Peyer's patch (tissue), 4 donors: ENCODE measurements around the gene ADSS2. TPM values are rescaled to one million over a fixed set of nuclear protein-coding genes. Genes with fewer than 3 reads are reported as not detected.
A peak's percentile ranks its signal among the peaks of the same experiment; 100 is the strongest.

Experiments
- DNase-seq, 3 donors: peaks; one replicate each; pipeline ENCODE4 v3.0.0-alpha.2; 2017 to 2019
- H3K27ac ChIP-seq, 4 donors: fragments of 200-600 bp; sonication (generic); one replicate each; pipeline ENCODE4 v1.5.1; 2016 to 2019
- H3K27me3 ChIP-seq, 2 donors: fragments of 200-600 bp; sonication (generic); one replicate each; pipeline ENCODE4 v1.5.1; 2019
- H3K36me3 ChIP-seq, 3 donors: fragments of 200-600 bp; sonication (generic); one replicate each; pipeline ENCODE4 v1.5.1; 2016 to 2019
- H3K4me1 ChIP-seq, 4 donors: fragments of 200-600 bp; sonication (generic); one replicate each; pipeline ENCODE4 v1.5.1; 2016 to 2019
- H3K4me3 ChIP-seq, 4 donors: fragments of 200-600 bp; sonication (generic); 1 replicate in 3 of 4; 2 replicates in 1 of 4; pipeline ENCODE4 v1.5.1; 2016 to 2019; ENCODE audit warnings: mild to moderate bottlenecking in 1 of 4
- H3K9me3 ChIP-seq, 4 donors: fragments of 200-600 bp; sonication (generic); one replicate each; pipeline ENCODE4 v1.5.1; 2016 to 2019; ENCODE audit warnings: mild to moderate bottlenecking in 1 of 4
- POLR2A ChIP-seq, 2 donors: fragments of 450-650 bp; IDR thresholded peaks; one replicate each; pipeline ENCODE4 v1.5.1; 2017; ENCODE audit warnings: antibody characterized with exemption in 2 of 2, mild to moderate bottlenecking in 2 of 2, moderate library complexity in 2 of 2
- total RNA-seq, 4 donors: library from RNA; depleted of rRNA; stranded (reverse); fragments of >200 nt; gene quantifications; one replicate each; pipeline ENCODE4 v1.1.0, GENCODE V29; 2016
- TF ChIP-seq, protein P1 (sequence below), 6 experiments: fragments of 450-650 bp in 4 of 6; fragments of 200-600 bp in 2 of 6; sonication (generic) in 1 of 6; IDR thresholded peaks; one replicate each; pipeline ENCODE4 v1.5.1; 2017 to 2019; ENCODE audit warnings: antibody characterized with exemption in 6 of 6, mild to moderate bottlenecking in 3 of 6, moderate library complexity in 1 of 6

ADSS2 gene
- total RNA-seq, 4 donors from 2014 or later, result 26.9 to 47.0 (median 30.4) TPM

DNA sequence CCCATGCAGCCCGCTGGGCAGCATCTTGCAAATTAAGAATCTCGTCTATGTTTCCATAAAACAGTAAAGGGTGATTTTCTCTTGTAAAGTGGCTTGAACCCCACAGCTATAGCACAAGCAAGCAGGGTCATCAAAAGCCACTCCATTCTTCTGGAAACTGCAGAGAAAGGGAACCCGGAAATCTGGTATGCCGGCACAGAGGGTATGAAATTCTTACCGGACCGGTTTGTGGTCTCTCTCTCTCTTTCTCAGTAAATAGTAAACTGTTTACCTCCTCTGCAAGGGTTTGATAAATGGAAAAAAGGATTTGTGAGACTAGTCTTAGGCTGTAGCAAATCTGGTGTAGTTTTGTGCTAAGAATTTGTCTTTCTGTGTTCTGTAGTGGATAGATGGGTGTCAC lies 2.7 kb upstream of the ADSS2 start:
- Histone ChIP-seq H3K27ac (no peak overlapping the region), H3K9me3 (no peaks in the 10 kb centered on the region), H3K36me3 (no peaks in the 10 kb centered on the region), H3K4me1 (peaks cover 0 to 11% (median 5%) of the 10 kb centered on the region in 4 donors), H3K4me3 (no peak overlapping the region), H3K27me3 (no peaks in the 10 kb centered on the region)
- no peak for TF ChIP-seq POLR2A (IDR thresholded peaks at IDR 0.05)
- TF ChIP-seq, protein P1, sequence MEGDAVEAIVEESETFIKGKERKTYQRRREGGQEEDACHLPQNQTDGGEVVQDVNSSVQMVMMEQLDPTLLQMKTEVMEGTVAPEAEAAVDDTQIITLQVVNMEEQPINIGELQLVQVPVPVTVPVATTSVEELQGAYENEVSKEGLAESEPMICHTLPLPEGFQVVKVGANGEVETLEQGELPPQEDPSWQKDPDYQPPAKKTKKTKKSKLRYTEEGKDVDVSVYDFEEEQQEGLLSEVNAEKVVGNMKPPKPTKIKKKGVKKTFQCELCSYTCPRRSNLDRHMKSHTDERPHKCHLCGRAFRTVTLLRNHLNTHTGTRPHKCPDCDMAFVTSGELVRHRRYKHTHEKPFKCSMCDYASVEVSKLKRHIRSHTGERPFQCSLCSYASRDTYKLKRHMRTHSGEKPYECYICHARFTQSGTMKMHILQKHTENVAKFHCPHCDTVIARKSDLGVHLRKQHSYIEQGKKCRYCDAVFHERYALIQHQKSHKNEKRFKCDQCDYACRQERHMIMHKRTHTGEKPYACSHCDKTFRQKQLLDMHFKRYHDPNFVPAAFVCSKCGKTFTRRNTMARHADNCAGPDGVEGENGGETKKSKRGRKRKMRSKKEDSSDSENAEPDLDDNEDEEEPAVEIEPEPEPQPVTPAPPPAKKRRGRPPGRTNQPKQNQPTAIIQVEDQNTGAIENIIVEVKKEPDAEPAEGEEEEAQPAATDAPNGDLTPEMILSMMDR (IDR thresholded peaks at IDR 0.05), result no peak
- no peak for DNase-seq

GRCh38 chr1:244451951-244452795 lies 464 bp upstream of the ADSS2 start:
- peaks cover 0 to 25% (median 5%) of the 10 kb centered on the region in 4 donors for H3K4me1 ChIP-seq
- H3K4me3 ChIP-seq, result peak overlapping the region; percentile 52 to 85 (median 72)
- peak overlapping the region; percentile 88 to 96 (median 93) for H3K27ac ChIP-seq
- TF ChIP-seq, protein P1 (IDR thresholded peaks at IDR 0.05), result peak; percentile 38 to 65 (median 53)
- no peak for TF ChIP-seq POLR2A (IDR thresholded peaks at IDR 0.05)
- H3K27me3 ChIP-seq, result no peaks in the 10 kb centered on the region
- peak; percentile 99 to 100 (median 99) for DNase-seq
- H3K36me3 ChIP-seq, result no peaks in the 10 kb centered on the region
- H3K9me3 ChIP-seq, result no peaks in the 10 kb centered on the region

DNA sequence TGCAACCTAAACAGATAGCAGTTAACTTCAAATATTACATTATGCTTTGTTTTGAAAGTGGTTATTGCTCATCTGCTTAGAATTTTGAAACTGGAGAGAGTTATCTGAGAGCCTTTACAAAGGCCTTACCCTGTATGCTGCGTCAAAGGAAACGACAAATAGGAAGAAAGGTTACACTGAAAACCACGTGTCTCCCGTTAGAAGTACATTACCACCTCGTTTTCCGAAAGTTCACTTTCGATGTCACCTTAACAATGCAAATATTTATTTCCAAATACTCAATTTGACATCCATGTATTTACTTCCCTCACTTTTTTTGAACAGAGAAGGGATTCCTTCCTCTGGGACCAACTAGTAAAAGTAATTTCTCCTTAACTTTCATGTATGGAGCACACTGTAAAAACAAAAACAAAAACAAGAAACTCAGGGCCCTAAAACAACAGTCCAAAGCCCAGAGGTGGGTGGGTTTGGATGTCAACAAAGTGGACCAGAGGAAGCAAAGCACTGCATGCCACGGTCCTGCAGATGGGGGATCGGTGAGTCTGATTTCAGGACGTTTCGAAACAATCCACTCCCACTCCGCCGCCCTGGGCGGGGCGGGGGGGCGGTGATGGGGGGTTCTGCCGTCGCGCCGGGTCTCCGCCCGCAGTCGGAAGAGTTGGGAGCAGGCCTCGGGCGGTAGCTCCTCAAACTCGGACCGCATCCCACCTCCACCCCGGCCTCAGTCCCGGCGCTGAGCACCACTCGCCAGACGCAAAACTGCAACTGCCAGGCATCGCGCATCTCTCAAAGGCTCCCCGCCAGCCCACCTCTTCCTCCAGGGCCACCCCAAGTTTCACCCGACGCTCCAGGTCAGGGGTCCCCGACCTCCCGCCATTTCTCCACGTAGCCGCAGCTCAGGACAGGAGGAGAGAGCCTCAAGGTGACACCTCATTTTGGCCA lies 841 bp downstream of the ADSS2 start:
- Histone ChIP-seq H3K27me3 (no peaks in the 10 kb centered on the region), H3K9me3 (no peaks in the 10 kb centered on the region), H3K27ac (peak overlapping the region; percentile 88 to 96 (median 93)), H3K4me1 (peaks cover 0 to 37% (median 5%) of the 10 kb centered on the region in 4 donors), H3K36me3 (no peaks in the 10 kb centered on the region), H3K4me3 (peak overlapping the region; percentile 52 to 85 (median 72))
- peak; percentile 57 to 77 (median 67) for DNase-seq
- TF ChIP-seq POLR2A (IDR thresholded peaks at IDR 0.05), result no peak
- TF ChIP-seq, protein P1 (IDR thresholded peaks at IDR 0.05), result no peak

DNA sequence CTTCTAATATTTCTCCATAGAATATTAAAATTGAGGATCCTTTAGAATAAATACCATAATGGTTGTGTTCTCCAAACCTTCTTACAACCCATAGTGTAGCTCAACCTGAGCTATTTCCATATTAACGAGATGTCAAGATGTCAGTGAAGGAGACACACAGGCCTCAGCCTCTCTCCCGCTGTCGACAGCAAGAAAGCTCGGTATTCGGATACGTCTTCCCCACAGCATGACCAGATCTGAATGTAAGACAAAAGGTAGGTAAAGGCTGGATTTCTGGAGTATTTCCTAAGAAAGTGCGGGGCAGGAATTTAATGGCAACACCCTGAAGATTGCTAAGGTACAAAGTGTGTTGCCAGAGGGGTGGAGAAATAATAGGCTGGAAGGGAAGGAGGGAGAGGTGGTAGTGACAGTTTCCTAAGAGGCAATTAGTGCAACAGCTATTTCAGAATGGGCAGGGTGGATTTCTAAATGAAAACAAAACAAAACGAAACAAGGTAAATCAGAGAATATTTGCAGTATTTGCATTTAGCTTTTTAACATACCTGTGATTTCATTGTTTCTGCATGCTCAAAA lies 1.7 kb downstream of the ADSS2 start:
- no peak for DNase-seq
- Histone ChIP-seq H3K36me3 (no peaks in the 10 kb centered on the region), H3K4me1 (peaks cover 0 to 46% (median 5%) of the 10 kb centered on the region in 4 donors), H3K9me3 (no peaks in the 10 kb centered on the region), H3K27ac (peak overlapping the region; percentile 21 to 96 (median 90)), H3K4me3 (peak overlapping the region in 3 of 4 donors; percentile 52 to 85 (median 62)), H3K27me3 (no peaks in the 10 kb centered on the region)
- no peak for TF ChIP-seq POLR2A (IDR thresholded peaks at IDR 0.05)
- TF ChIP-seq, protein P1 (IDR thresholded peaks at IDR 0.05), result no peak
